SJCRH30 (cell line): ENCODE measurements around the gene CYP46A1. TPM values are rescaled to one million over a fixed set of nuclear protein-coding genes. Genes with fewer than 3 reads are reported as not detected.

ENCODE experiments used
- DNase-seq, 2 experiments: peaks; one replicate each; pipeline ENCODE4 v3.0.0-alpha.2; 2015 to 2020
- H3K27ac ChIP-seq: fragments of 250-450 bp; sonication (Bioruptor Pico); 2 replicates; pipeline ENCODE4 v1.5.1; 2020; ENCODE audit warnings: mild to moderate bottlenecking, moderate library complexity
- H3K27me3 ChIP-seq: fragments of 250-450 bp; sonication (Bioruptor Pico); 2 replicates; pipeline ENCODE4 v1.5.1; 2020; ENCODE audit warnings: mild to moderate bottlenecking, moderate library complexity
- H3K36me3 ChIP-seq: fragments of 250-450 bp; sonication (Bioruptor Pico); 2 replicates; pipeline ENCODE4 v1.5.1; 2020; ENCODE audit warnings: mild to moderate bottlenecking, moderate library complexity
- H3K4me1 ChIP-seq: fragments of 250-450 bp; sonication (Bioruptor Pico); 2 replicates; pipeline ENCODE4 v1.5.1; 2020; ENCODE audit warnings: mild to moderate bottlenecking, moderate library complexity
- H3K4me3 ChIP-seq: fragments of 250-450 bp; sonication (Bioruptor Pico); 2 replicates; pipeline ENCODE4 v1.5.1; 2020; ENCODE audit warnings: mild to moderate bottlenecking, moderate library complexity
- H3K9me3 ChIP-seq: fragments of 250-450 bp; sonication (Bioruptor Pico); replicated peaks from 2 replicates; pipeline ENCODE4 v1.5.1; 2020; ENCODE audit warnings: mild to moderate bottlenecking, moderate library complexity
- total RNA-seq: library from RNA; depleted of rRNA; stranded (reverse); fragments of >200 nt; shearing (Covaris generic); gene quantifications from 2 replicates; pipeline ENCODE4 v1.2.3, GENCODE V29; 2014

The CYP46A1 gene
- total RNA-seq, 1 experiment from 2014 or later = 0.10 TPM

DNA sequence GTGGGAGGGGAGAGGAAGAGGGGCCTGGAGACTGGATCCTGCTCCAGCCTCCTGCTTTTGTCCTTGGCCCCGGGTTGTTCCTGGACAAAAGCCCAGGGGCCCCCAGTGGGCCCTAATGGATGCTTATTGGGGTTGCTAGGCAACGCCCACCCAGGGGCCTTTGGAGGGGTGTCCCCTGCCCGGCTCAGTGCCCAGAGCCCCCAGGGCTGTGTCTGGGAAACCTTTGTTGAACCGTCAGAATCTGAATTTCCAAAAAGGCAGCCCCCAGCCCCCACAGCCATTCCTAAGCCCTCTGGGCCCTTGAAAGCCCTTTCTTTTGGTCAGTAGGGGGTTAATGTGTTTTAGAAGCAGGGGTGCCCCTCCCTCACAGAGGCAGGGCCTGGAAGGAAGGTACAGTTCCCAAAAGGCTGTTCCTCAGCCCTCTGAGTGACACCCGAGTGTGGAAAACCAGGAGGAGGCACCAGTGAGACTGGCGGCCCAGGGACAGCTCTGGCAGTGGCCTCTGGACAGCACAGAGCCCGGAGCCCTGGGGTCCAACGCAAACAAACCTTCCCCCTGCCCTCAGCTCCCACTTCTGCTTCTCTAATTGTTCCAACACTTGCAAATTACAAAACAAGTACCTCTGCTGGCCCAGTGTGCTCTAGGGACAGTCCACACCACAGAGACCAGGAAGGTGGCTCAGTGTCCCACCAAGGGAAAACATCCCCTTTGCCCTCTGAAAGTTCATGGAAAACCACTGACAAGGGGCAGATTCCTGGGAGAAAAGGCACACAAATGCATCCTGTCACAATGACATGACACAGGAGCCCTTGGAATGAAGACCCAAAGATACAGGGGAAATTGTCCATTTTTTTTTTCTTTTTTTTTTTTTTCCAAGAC, 19.8 kb upstream of the CYP46A1 start:
- DNase-seq = no peak
- H3K4me1 ChIP-seq = no peaks in the 10 kb centered on the region
- no peak overlapping the region for H3K4me3 ChIP-seq
- H3K27me3 ChIP-seq = no peaks in the 10 kb centered on the region
- H3K27ac ChIP-seq = no peak overlapping the region
- no peaks in the 10 kb centered on the region for H3K36me3 ChIP-seq
- H3K9me3 ChIP-seq = no peaks in the 10 kb centered on the region

DNA sequence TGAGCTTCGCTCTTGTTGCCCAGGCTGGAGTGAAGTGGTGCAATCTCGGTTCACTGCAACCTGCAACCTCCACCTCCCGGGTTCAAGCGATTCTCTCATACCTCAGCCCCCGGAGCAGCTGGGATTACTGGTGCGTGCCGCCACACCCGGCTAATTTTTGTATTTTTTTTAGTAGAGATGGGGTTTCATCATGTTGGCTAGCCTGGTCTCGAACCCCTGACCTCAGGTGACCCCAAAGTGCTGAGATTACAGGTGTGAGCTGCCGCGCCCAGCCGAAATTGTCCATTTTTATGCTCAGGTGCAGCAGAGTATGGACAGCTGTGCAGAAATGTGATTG, 19.2 kb upstream of the CYP46A1 start:
- DNase-seq = no peak
- no peaks in the 10 kb centered on the region for H3K36me3 ChIP-seq
- no peaks in the 10 kb centered on the region for H3K4me1 ChIP-seq
- no peak overlapping the region for H3K4me3 ChIP-seq
- no peaks in the 10 kb centered on the region for H3K9me3 ChIP-seq
- H3K27me3 ChIP-seq = no peaks in the 10 kb centered on the region
- no peak overlapping the region for H3K27ac ChIP-seq

DNA sequence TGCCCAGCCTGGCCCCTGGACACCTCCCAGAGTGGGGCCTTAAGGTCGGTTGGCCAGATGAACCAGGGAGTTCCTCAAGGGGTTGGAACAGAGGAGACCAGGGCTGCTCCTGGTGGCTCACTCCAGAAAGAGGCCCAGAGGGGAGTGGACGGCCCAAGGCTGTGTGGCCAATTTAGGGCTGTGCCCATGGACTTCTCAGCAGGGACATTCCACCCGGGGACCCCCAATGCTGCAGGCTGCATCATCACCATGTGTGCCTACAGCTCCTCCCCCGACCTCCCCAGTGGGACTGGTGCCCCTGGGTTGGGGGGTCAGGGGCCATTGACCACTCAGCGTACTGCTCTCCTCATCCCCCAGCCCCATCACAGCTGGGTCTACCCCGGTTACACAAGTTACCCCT, 17.6 kb upstream of the CYP46A1 start:
- no peaks in the 10 kb centered on the region for H3K4me1 ChIP-seq
- H3K27ac ChIP-seq = no peak overlapping the region
- H3K27me3 ChIP-seq = no peaks in the 10 kb centered on the region
- no peaks in the 10 kb centered on the region for H3K36me3 ChIP-seq
- H3K4me3 ChIP-seq = no peak overlapping the region
- no peaks in the 10 kb centered on the region for H3K9me3 ChIP-seq
- DNase-seq = no peak

DNA sequence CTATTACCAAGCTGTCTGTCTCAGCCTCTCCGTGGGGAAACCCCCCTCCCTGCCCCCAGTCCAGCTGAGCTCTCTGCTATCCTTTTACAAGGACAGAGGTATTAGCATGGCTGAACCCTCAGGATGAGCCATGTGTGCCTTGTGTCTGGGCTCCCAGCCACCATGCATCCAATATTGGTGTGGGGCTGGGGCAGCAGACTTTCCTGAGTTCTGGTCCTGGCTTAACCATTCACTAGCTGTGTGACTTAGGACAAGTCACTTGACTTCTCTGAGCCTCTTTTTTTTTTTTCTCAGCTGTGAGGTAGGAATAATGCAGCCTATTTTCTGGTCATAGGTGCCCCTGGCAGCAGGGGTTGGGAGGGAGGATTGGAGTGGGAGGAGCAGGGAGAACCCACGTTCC, 17.1 kb upstream of the CYP46A1 start:
- Histone ChIP-seq H3K4me1 (no peaks in the 10 kb centered on the region), H3K9me3 (no peaks in the 10 kb centered on the region), H3K4me3 (no peak overlapping the region), H3K27me3 (no peaks in the 10 kb centered on the region), H3K27ac (no peak overlapping the region), H3K36me3 (no peaks in the 10 kb centered on the region)
- no peak for DNase-seq

DNA sequence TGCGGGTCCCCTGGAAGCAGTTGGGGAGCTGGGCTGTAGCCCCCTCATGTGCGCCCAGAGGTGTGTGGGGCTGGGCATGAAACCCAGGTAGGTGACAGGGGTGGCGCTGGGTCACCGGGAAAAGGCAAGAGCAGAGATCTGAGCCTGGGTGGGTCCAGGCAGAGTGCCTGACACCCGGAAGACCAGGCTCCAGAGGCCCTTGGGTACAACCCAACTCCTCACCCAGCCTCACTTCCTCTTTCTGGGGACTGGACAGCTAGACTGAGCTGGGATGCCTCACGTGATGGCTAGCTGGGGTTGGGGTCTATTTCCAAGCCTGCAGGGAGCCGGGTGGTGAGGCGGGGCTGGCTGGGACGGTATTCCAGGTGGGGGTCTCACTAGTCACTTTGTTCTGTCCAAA, 16.3 kb upstream of the CYP46A1 start:
- H3K4me1 ChIP-seq = no peaks in the 10 kb centered on the region
- no peak overlapping the region for H3K27ac ChIP-seq
- H3K9me3 ChIP-seq = no peaks in the 10 kb centered on the region
- H3K4me3 ChIP-seq = no peak overlapping the region
- H3K36me3 ChIP-seq = no peaks in the 10 kb centered on the region
- no peaks in the 10 kb centered on the region for H3K27me3 ChIP-seq
- no peak for DNase-seq

DNA sequence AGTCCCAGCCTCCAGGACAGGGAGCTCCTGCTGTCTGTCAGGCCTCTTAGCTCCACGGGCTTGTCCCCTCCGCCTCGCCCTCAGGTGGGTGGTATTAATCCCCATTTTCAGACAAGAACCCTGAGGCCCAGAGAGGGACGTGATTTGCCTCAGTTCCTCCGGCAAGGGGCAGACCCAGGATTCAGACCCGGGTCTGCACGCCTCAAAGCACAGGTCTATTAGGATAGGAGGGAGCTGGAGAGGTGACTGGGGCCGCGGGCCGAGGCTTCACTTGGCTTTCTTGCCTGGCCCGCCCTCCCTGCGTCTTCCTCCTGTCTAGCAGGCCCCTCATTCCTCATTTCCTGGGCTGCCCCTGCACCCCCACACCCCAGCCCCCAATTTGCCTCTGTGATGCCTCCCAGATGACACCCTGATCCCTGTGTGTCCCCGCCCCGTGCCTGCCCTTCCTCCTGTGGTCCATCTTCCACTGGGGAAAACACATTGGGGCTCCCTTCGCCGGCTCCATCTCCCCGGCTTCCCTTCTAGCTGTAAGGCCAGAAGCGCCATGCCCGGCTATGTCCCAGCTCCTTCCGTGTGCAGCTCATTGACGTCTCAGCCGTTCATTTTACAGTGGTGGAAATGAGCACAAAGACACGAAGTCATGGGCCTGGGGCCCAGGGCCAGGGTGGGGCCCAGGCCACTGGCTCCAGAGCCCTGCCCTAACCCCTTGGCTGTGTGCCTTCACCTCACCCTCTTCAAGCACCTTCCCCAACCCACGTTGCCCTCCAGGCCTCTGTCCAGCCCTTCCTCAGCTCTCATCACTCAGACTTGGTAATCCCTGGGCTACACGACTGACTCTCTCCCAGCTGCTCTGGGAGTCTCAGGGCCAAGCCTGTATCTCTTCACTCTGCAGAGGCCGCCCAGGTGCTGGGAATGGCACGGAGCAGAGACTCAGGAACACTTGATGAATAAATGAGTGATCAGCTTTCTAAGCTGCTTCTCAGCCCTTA, 15.5 kb upstream of the CYP46A1 start:
- no peak for DNase-seq
- Histone ChIP-seq H3K4me3 (no peak overlapping the region), H3K36me3 (no peaks in the 10 kb centered on the region), H3K27ac (no peak overlapping the region), H3K27me3 (no peaks in the 10 kb centered on the region), H3K9me3 (no peaks in the 10 kb centered on the region), H3K4me1 (no peaks in the 10 kb centered on the region)

DNA sequence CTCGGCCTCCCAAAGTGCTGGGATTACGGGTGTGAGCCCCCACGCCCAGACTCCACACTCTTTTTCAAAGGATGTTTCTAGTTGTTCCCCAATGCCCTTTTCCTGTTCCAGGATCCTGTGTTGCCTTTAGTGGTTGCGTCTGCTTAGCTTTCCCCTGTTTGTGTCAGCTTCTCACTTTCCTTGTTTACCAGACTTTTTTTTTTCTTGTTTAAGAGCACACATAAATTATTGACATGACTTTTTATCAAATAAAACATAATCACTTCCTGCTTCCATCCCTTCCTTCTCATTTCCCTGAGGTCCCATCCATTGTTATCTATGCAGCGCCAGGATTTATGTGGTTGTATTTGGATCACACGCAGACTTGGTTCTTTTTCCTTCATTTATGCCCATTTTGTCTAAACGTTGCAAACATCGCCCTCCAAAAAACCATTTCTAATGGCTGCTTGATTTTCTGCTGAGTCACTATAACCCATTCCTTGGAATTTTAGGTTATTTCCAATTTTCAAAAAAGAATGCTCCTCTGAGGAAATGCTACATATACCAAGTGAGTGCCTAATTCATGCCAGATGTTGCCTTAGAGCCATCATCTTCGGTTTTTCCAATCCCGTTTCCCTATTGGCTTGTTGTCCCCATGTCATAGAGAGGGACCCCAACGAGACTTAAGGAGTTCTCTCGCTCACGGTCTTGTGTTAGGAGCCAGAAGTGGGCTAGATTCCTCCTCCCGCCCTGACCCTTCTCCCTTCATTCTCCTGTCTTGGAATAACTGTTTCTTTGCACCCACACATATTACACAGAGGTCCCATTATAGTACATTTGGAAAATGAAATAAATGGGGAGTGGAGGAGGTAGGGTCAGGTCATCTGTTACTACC, 13.5 kb upstream of the CYP46A1 start:
- Histone ChIP-seq H3K9me3 (no peaks in the 10 kb centered on the region), H3K27ac (no peak overlapping the region)

DNA sequence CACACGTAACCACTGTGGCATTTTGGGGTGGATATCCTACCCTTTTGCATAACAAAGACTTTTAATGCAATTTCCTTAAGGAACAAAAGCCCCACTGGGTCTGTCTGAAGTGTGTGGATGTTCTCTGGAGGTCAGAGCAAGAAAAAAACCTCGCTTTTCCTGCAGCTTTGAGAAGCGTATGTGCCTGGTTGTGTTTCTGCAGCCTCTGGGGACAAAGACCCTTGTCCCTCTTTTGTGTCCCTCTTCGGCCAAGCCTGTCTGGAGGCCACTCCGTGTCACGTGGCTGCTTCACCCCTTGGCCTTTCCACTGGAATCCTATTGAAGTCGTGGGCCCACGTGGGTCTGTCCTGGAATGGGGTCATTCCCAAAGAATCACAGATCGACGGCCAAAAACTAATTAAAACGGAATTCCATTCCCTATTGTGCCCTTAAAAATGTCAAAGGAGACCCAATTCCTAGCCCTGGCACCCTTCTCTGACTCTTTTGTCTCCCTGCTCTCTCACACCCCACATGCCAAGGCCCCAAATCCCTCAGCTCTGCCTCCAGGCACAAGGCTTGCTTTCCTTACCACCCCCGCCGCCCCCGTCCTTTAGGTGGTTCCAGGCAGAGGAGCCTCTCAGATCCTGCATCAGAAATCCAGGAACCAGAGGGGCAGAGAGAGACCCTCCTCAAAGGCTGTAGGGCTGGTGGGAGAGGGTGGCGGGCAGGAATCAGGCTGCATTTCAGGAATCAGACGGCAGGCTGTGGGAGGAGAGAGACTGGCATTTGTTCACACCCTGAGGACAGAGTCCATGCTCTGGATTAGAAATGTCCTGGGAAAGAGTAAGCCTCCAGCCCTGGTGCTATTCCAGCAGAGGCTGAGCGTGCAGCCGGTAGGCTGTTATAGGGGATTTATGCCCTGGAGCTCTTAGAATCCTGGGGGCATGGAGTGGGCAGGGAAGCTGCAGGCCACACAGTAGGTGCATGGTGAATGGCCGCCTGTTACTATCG, 12.6 kb upstream of the CYP46A1 start:
- no peaks in the 10 kb centered on the region for H3K4me1 ChIP-seq
- H3K27me3 ChIP-seq = no peaks in the 10 kb centered on the region
- H3K4me3 ChIP-seq = no peak overlapping the region
- H3K9me3 ChIP-seq = no peaks in the 10 kb centered on the region
- H3K36me3 ChIP-seq = no peaks in the 10 kb centered on the region
- no peak for DNase-seq
- no peak overlapping the region for H3K27ac ChIP-seq

More for the DNA sequence above, 13.5 kb upstream of the CYP46A1 start:
- no peaks in the 10 kb centered on the region for H3K4me1 ChIP-seq
- H3K27me3 ChIP-seq = no peaks in the 10 kb centered on the region
- no peak for DNase-seq
- H3K36me3 ChIP-seq = no peaks in the 10 kb centered on the region
- H3K4me3 ChIP-seq = no peak overlapping the region

DNA sequence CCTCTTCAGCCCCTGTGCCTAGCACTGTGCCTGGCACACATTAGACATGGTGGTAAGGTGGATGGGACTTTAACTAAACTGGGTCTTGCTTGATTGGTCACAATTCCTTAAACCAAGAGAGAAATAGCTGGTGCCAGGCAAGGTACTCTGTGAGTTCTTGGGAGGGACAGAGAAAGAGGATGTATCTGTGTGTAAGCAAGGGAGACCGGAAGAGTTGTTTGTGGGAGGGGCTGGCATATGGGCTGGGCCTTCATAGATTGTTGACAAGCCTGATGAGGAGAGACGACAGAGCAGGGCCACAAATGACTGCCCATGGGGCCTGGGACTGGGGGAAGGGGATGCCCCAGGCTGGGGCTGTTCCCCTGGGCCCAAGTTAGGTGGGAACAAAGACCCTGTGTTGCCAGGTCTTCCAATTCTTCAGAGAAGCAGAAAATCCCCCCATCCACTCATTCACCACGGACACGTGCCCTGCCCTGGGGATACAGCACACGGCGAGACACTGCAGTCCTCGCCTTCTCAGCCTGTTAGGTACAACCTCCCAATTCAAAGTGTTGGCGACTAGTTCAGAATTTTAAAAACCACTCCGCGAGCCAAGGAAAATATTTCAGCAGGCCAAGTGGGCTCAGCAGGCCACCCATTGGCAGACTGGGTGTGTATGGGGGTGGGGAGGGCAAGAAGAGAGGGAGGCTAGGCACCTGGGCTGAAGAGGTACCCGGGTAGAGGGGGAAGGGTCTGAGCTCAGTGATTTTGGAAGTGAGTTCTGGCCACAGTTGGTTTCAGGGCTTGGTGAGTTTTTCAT, 11.4 kb upstream of the CYP46A1 start:
- DNase-seq = no peak
- Histone ChIP-seq H3K9me3 (no peaks in the 10 kb centered on the region), H3K27ac (no peak overlapping the region), H3K36me3 (no peaks in the 10 kb centered on the region), H3K4me3 (no peak overlapping the region), H3K27me3 (no peaks in the 10 kb centered on the region), H3K4me1 (no peaks in the 10 kb centered on the region)

DNA sequence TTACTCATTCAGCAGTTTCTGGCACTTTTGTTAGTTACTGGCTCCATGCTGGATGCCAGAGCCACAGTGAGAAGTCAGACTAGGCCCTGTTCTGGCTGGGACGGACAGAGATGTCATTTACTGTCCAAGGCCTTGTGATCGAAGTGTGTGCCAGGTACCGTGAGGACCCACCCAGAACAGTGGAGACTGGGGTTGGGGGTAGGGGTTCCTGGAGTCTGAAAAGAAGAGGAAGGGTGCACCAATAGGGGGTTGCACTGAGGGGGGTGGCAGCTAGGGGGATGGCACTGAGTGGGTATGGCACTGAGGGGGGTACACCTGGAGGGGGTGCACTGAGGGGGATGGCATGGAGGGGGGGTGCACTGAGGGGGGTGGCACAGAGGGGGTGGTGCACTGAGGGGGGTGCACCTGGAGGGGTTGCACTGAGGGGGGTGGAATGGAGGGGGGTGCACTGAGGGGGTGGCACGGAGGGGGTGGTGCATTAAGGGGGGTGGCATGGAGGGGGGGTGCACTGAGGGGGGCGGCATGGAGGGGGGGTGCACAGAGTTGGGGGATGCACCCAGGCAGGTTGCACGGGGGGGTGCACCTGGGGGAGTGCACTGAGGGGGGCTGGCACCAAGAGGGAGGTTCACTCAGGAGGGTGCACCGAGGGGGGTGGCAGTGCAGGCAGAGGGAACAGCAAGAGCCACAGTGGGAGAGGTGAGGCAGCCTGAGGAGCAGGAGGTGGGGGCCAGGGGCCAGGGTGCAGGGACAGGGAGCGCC, 10.6 kb upstream of the CYP46A1 start:
- DNase-seq = no peak
- no peaks in the 10 kb centered on the region for H3K9me3 ChIP-seq

DNA sequence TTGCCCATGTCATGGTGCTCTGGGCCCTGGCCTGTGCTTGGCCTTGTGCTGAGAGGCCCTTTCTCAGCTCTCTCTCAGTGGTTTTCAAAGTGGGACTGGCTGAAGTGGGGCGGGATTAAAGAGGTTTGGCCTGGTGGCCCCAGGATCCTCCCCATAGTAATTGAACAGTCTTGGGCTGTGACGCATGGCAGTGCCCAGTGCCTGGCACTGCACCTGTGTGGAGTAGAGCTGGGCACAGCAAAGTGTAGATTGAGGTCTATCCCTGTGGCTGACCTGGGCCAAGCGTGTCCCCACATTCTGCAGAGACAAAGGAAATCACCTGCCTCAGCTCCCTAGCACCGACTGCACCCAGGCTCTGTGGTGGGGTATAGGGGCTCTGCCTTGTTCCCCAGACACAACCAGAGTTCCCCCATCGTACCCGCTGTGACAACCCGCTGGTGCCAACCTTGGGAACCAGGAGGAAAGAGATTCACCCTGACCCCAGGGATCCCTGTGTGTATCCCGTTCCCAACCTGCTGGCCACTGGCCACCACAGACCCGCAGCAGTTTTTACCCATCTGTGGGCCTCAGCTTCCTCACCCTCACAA, 9.9 kb upstream of the CYP46A1 start:
- Histone ChIP-seq H3K27me3 (no peaks in the 10 kb centered on the region), H3K9me3 (no peaks in the 10 kb centered on the region), H3K36me3 (no peaks in the 10 kb centered on the region), H3K4me3 (no peak overlapping the region), H3K4me1 (no peaks in the 10 kb centered on the region), H3K27ac (no peak overlapping the region)
- no peak for DNase-seq

More for the DNA sequence above, 10.6 kb upstream of the CYP46A1 start:
- Histone ChIP-seq H3K36me3 (no peaks in the 10 kb centered on the region), H3K27ac (no peak overlapping the region), H3K4me1 (no peaks in the 10 kb centered on the region), H3K4me3 (no peak overlapping the region), H3K27me3 (no peaks in the 10 kb centered on the region)

DNA sequence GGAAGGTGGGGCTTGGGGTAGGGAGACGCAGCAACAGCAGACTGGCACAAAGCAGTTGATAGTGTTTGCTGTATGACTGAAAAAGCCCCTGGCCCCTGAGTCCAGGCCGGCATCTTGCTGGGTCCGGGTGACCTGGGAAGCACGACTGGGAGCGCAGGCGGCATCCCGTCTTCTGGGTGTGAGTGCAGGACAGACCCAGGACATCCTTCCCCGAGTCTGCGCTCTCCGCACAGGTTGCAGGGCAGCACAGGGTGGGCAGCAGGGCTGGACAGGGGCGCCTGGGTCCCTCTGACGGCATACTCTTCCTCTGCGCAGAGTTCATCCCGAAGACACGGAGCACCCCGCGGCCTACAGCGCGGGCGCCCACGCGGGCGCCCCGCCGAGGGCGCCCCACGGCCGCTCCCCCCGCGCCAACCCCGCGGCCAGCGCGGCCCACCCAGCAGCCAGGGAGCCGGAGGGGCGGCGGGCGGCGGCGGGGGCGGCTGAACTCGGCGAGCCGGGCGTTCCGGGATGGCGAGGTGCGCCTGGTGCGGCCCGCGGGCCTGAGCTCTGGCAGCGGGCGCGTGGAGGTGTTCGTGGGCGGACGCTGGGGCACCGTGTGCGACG, 9.2 kb upstream of the CYP46A1 start:
- no peaks in the 10 kb centered on the region for H3K27me3 ChIP-seq
- no peaks in the 10 kb centered on the region for H3K36me3 ChIP-seq
- no peak overlapping the region for H3K27ac ChIP-seq
- DNase-seq = no peak
- H3K4me1 ChIP-seq = no peaks in the 10 kb centered on the region
- H3K9me3 ChIP-seq = no peaks in the 10 kb centered on the region
- H3K4me3 ChIP-seq = no peak overlapping the region
